GM12891 (cell line): Measurements from ENCODE around the gene SBF1.

Experiments
- PAX5 ChIP-seq: IDR thresholded peaks from 2 replicates; pipeline ENCODE4 v1.6.1; 2011; ENCODE audit warnings: low read length, moderate library complexity, mild to moderate bottlenecking; ENCODE audit not compliant: insufficient read depth, severe bottlenecking
- POLR2A ChIP-seq: IDR thresholded peaks from 2 replicates; pipeline ENCODE4 v1.6.1; 2011; ENCODE audit warnings: low read depth, low read length, control low read depth
- POLR2AphosphoS5 ChIP-seq: IDR thresholded peaks from 2 replicates; pipeline ENCODE4 v1.6.1; 2011; ENCODE audit warnings: low read depth, low read length, control low read depth
- SPI1 ChIP-seq: IDR thresholded peaks from 2 replicates; pipeline ENCODE4 v1.6.1; 2011; ENCODE audit warnings: low read depth, low read length, control low read depth
- TAF1 ChIP-seq: IDR thresholded peaks from 2 replicates; pipeline ENCODE4 v1.6.1; 2011; ENCODE audit warnings: low read depth, low read length, control low read depth

- TF ChIP-seq POLR2A (no peak), POLR2AphosphoS5 (no peak), PAX5 (no peak), TAF1 (no peak), SPI1 (no peak)
Observed at GRCh38 chr22:50497093-50497492, 22.3 kb upstream of the SBF1 start.
